Uterus (tissue), 2 donors: ENCODE measurements around the gene OR51A7.
"Not testable (repeated sequence)": the region's sequence is repeated elsewhere in the genome, so short reads cannot be mapped to it uniquely, and the experiment has no call there.

Experiments used
- CTCF ChIP-seq, 4 experiments: fragments of 200-600 bp in 2 of 4; fragments of 450-650 bp in 2 of 4; sonication (generic) in 2 of 4; IDR thresholded peaks; one replicate each; pipeline ENCODE4 v1.5.1; 2016 to 2019; ENCODE audit warnings: antibody characterized with exemption in 4 of 4, mild to moderate bottlenecking in 2 of 4, moderate library complexity in 1 of 4
- POLR2A ChIP-seq, 2 donors: fragments of 450-650 bp; IDR thresholded peaks; one replicate each; pipeline ENCODE4 v1.6.1; 2016; ENCODE audit warnings: antibody characterized with exemption in 2 of 2, mild to moderate bottlenecking in 1 of 2, moderate library complexity in 1 of 2

GRCh38 chr11:4955613-4956012, 52.0 kb downstream of the OR51A7 start, which contains the start of gene OR51A2:
- TF ChIP-seq CTCF, POLR2A (IDR thresholded peaks at IDR 0.05): not testable (repeated sequence)
